ENCODE data around the gene OR6N2. TPM values are rescaled to one million over a fixed set of nuclear protein-coding genes. Genes with fewer than 3 reads are reported as not detected.

OR6N2 gene
- total RNA-seq, 2 experiments from 2014 or later = not detected

DNA sequence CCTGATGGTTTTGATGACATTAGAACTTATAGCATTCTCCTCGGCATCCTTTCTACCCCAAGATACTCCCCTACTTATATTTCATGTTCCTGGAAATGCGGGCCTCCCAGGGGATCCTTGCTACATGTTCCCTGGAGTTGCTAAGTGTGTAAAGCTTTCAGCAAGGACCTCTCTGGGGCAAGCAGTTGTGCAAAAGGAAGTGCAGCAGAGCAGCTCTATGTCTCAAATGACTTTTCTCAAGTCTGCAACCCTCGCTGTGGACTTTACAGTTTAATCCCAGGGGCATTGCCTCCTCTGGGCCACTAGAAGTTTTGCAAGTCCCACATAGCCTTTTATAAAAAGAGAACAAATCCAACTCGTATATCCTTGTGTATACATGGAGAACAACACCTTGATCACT is 29.3 kb upstream of the OR6N2 start:
- peaks cover 6% of the 10 kb centered on the region for H3K27me3 Mint-ChIP-seq
- ChIA-PET CTCF (no interaction called here), POLR2A (no interaction called here)
- H3K27ac Mint-ChIP-seq = no peak overlapping the region
- H3K4me1 Mint-ChIP-seq (ENCODE audit: low read depth) = no peaks in the 10 kb centered on the region
- H3K36me3 Mint-ChIP-seq (ENCODE audit: low read depth) = no peaks in the 10 kb centered on the region
- H3K9me3 Mint-ChIP-seq = no peaks in the 10 kb centered on the region
- DNase-seq = no peak
- H3K4me1 ChIP-seq (ENCODE audit: insufficient read depth, low read length) = no peaks in the 10 kb centered on the region
- no peaks in the 10 kb centered on the region for H3K27me3 ChIP-seq (ENCODE audit: control insufficient read depth in 1 of 2, insufficient read depth in 2 of 2, low read length in 2 of 2)
- ATAC-seq (ENCODE audit: poor library complexity) = no peak
- no peak overlapping the region for H3K4me3 ChIP-seq (ENCODE audit: low read length)
- no peak overlapping the region for H3K4me3 Mint-ChIP-seq
- TF ChIP-seq, protein P1, sequence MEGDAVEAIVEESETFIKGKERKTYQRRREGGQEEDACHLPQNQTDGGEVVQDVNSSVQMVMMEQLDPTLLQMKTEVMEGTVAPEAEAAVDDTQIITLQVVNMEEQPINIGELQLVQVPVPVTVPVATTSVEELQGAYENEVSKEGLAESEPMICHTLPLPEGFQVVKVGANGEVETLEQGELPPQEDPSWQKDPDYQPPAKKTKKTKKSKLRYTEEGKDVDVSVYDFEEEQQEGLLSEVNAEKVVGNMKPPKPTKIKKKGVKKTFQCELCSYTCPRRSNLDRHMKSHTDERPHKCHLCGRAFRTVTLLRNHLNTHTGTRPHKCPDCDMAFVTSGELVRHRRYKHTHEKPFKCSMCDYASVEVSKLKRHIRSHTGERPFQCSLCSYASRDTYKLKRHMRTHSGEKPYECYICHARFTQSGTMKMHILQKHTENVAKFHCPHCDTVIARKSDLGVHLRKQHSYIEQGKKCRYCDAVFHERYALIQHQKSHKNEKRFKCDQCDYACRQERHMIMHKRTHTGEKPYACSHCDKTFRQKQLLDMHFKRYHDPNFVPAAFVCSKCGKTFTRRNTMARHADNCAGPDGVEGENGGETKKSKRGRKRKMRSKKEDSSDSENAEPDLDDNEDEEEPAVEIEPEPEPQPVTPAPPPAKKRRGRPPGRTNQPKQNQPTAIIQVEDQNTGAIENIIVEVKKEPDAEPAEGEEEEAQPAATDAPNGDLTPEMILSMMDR (IDR thresholded peaks at IDR 0.05) = no peak
- no peak overlapping the region for H3K27ac ChIP-seq (ENCODE audit: low read depth in 1 of 2, low read length in 2 of 2)
- H3K9me3 ChIP-seq (ENCODE audit: control insufficient read depth in 1 of 2, insufficient read depth in 1 of 2, low read length in 2 of 2) = no peaks in the 10 kb centered on the region
- no peaks in the 10 kb centered on the region for H3K36me3 ChIP-seq (ENCODE audit: insufficient read depth, low read length)
- intact Hi-C loops (cut with DNase I, micrococcal nuclease) = no loop called here

DNA sequence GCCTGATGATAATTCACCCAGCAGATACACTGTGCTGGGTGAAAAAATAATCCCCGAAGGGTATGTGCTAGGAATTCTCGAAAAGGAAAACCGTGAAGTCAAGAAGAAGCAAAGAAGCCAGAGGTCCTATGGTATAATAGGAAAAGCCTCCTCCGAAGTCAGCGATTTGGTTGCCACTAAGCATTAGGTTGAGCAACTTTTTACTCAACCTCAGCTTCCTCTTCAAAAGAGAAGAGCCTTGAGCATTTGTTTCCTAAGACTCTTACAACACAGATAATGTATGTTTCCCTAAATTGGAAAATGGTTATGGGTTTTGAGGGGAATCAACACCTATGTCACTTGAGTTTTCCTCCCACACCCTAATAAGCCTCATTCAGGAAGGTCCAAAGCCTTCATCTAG is 28.9 kb upstream of the OR6N2 start:
- no peaks in the 10 kb centered on the region for H3K36me3 Mint-ChIP-seq (ENCODE audit: low read depth)
- no peak overlapping the region for H3K4me3 ChIP-seq (ENCODE audit: low read length)
- ChIA-PET CTCF (no interaction called here), POLR2A (no interaction called here)
- DNase-seq (peak in 3 of 14 experiments; percentile 8 to 31 (median 22)), ATAC-seq (ENCODE audit: poor library complexity) (no peak)
- no peak overlapping the region for H3K27ac ChIP-seq (ENCODE audit: low read depth in 1 of 2, low read length in 2 of 2)
- H3K4me3 Mint-ChIP-seq = no peak overlapping the region
- no peaks in the 10 kb centered on the region for H3K9me3 ChIP-seq (ENCODE audit: control insufficient read depth in 1 of 2, insufficient read depth in 1 of 2, low read length in 2 of 2)
- peaks cover 6% of the 10 kb centered on the region for H3K27me3 Mint-ChIP-seq
- H3K4me1 ChIP-seq (ENCODE audit: insufficient read depth, low read length) = no peaks in the 10 kb centered on the region
- H3K4me1 Mint-ChIP-seq (ENCODE audit: low read depth) = no peaks in the 10 kb centered on the region
- no peak overlapping the region for H3K27ac Mint-ChIP-seq
- H3K9me3 Mint-ChIP-seq = no peaks in the 10 kb centered on the region
- TF ChIP-seq, protein P1 (IDR thresholded peaks at IDR 0.05) = no peak
- H3K27me3 ChIP-seq (ENCODE audit: control insufficient read depth in 1 of 2, insufficient read depth in 2 of 2, low read length in 2 of 2) = no peaks in the 10 kb centered on the region
- no peaks in the 10 kb centered on the region for H3K36me3 ChIP-seq (ENCODE audit: insufficient read depth, low read length)
- intact Hi-C loops (cut with DNase I, micrococcal nuclease) = no loop called here

DNA sequence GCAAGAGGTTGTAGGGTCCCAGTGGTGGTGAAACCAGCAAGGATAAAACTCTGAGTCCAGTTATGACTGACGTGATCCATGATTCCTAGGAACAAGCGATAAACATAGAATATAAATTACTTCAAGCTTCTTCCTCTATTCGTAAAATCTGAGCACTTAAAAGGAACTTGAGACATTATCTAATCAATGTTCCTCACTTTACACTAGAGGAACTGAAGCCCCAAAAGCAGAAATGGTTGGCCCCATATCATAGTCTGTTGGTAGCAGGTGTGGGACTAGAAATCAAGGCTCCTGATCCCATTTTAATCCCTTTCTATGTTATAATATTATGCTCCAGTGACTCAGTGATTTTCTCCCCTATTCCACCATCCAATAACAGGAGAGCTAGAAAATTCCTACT is 28.3 kb upstream of the OR6N2 start:
- Histone ChIP-seq H3K9me3 (ENCODE audit: control insufficient read depth in 1 of 2, insufficient read depth in 1 of 2, low read length in 2 of 2) (no peaks in the 10 kb centered on the region), H3K4me3 (ENCODE audit: low read length) (no peak overlapping the region), H3K4me1 (ENCODE audit: insufficient read depth, low read length) (no peaks in the 10 kb centered on the region), H3K27ac (ENCODE audit: low read depth in 1 of 2, low read length in 2 of 2) (no peak overlapping the region), H3K27me3 (ENCODE audit: control insufficient read depth in 1 of 2, insufficient read depth in 2 of 2, low read length in 2 of 2) (no peaks in the 10 kb centered on the region), H3K36me3 (ENCODE audit: insufficient read depth, low read length) (no peaks in the 10 kb centered on the region)
- Mint-ChIP-seq H3K27ac (no peak overlapping the region), H3K27me3 (peaks cover 7% of the 10 kb centered on the region), H3K4me3 (no peak overlapping the region), H3K36me3 (ENCODE audit: low read depth) (no peaks in the 10 kb centered on the region), H3K4me1 (ENCODE audit: low read depth) (no peaks in the 10 kb centered on the region), H3K9me3 (no peaks in the 10 kb centered on the region)
- peak in 1 of 14 experiments; percentile 7 for DNase-seq
- POLR2A ChIA-PET = no interaction called here
- CTCF ChIA-PET = no interaction called here
- TF ChIP-seq, protein P1 (IDR thresholded peaks at IDR 0.05) = no peak
- no peak for ATAC-seq (ENCODE audit: poor library complexity)
- intact Hi-C loops (cut with DNase I, micrococcal nuclease) = no loop called here
